Measurements from ENCODE around the gene SZT2.

SZT2 gene

GRCh38 chr1:43448955-43449707 lies 59.4 kb downstream of the SZT2 start:
- H3K4me3 ChIP-seq (ENCODE audit: low read depth, low read length): no peak overlapping the region
- TF ChIP-seq CTCF (IDR thresholded peaks at IDR 0.05; ENCODE audit: control insufficient read depth, extremely low read depth, insufficient read depth): no peak
- no peak for DNase-seq (ENCODE audit: low read depth)

GRCh38 chr1:43449708-43450069 lies 60.0 kb downstream of the SZT2 start:
- DNase-seq (ENCODE audit: low read depth): no peak
- TF ChIP-seq CTCF (IDR thresholded peaks at IDR 0.05; ENCODE audit: control insufficient read depth, extremely low read depth, insufficient read depth): no peak

GRCh38 chr1:43450251-43450941 lies 60.7 kb downstream of the SZT2 start:
- H3K4me3 ChIP-seq (ENCODE audit: low read depth, low read length): no peak overlapping the region
- TF ChIP-seq CTCF (IDR thresholded peaks at IDR 0.05; ENCODE audit: control insufficient read depth, extremely low read depth, insufficient read depth): no peak
- DNase-seq (ENCODE audit: low read depth): no peak

More at GRCh38 chr1:43449708-43450069, 60.0 kb downstream of the SZT2 start:
- no peak overlapping the region for H3K4me3 ChIP-seq (ENCODE audit: low read depth, low read length)

GRCh38 chr1:43451157-43451591 lies 61.5 kb downstream of the SZT2 start:
- H3K4me3 ChIP-seq (ENCODE audit: low read depth, low read length): no peak overlapping the region
- no peak for TF ChIP-seq CTCF (IDR thresholded peaks at IDR 0.05; ENCODE audit: control insufficient read depth, extremely low read depth, insufficient read depth)
- no peak for DNase-seq (ENCODE audit: low read depth)

GRCh38 chr1:43451701-43452532 lies 62.2 kb downstream of the SZT2 start:
- TF ChIP-seq CTCF (IDR thresholded peaks at IDR 0.05; ENCODE audit: control insufficient read depth, extremely low read depth, insufficient read depth): no peak
- DNase-seq (ENCODE audit: low read depth): no peak
- H3K4me3 ChIP-seq (ENCODE audit: low read depth, low read length): no peak overlapping the region

GRCh38 chr1:43452789-43453441 lies 63.2 kb downstream of the SZT2 start:
- DNase-seq (ENCODE audit: low read depth): no peak
- TF ChIP-seq CTCF (IDR thresholded peaks at IDR 0.05; ENCODE audit: control insufficient read depth, extremely low read depth, insufficient read depth): no peak
- H3K4me3 ChIP-seq (ENCODE audit: low read depth, low read length): no peak overlapping the region
